Measurements from ENCODE around the gene DENND4B. TPM values are rescaled to one million over a fixed set of nuclear protein-coding genes. Genes with fewer than 3 reads are reported as not detected.

DENND4B gene
- total and polyA plus RNA-seq, 9 of the 15 experiments (the other 6 are each of a cell fraction or from before 2014, with no cell fraction given), result 9.5 to 80.5 (median 23.1) TPM

- no peak for FAIRE-seq
- Histone ChIP-seq H3K27me3 (ENCODE audit: control insufficient read depth in 2 of 2, insufficient read depth in 2 of 2, low read length in 2 of 2) (no peaks in the 10 kb centered on the region), H3K4me1 (replicated peaks in 1 of 2; ENCODE audit: control insufficient read depth in 2 of 2, insufficient read depth in 2 of 2, low read length in 2 of 2) (peaks cover 9 to 26% of the 10 kb centered on the region in 2 experiments), H3K9me3 (replicated peaks; ENCODE audit: control insufficient read depth, insufficient read depth, low read depth, low read length) (no peaks in the 10 kb centered on the region), H3K4me3 (no peak overlapping the region), H3K9me1 (ENCODE audit: control insufficient read depth, insufficient read depth, low read length) (no peaks in the 10 kb centered on the region), H3K4me2 (ENCODE audit: insufficient read depth, low read length) (no peak overlapping the region), H3K9ac (ENCODE audit: insufficient read depth in 1 of 2, low read depth in 2 of 2, low read length in 2 of 2) (no peak overlapping the region), H2AFZ (ENCODE audit: low read depth, low read length) (no peak overlapping the region), H3K27ac (ENCODE audit: extremely low read depth, low read depth, low read length) (no peak overlapping the region), H4K20me1 (replicated peaks; ENCODE audit: control insufficient read depth, insufficient read depth, low read length) (peaks cover 21% of the 10 kb centered on the region), H3K79me2 (ENCODE audit: control insufficient read depth, insufficient read depth, low read length) (peaks cover 96% of the 10 kb centered on the region), H3K36me3 (ENCODE audit: control insufficient read depth, insufficient read depth, low read length) (peaks cover 44% of the 10 kb centered on the region; the same call in 2 of the 3 replicates)
- CTCF ChIA-PET (ENCODE audit: low intra/inter-chr PET ratio), result interaction anchor here (0.7 kb wide), 1 partner anchor 267 kb away, joined by 3 read pairs; no protein-coding TSS in a partner anchor
- 94% methylated on average over 4 of the region's 4 CpGs for WGBS (ENCODE audit: insufficient coverage, low coverage, missing lambda C conversion rate)
- no peak for DNase-seq (ENCODE audit: extremely low read depth in 1 of 4, low spot score in 3 of 4)
- in situ Hi-C loops (cut with MboI), result no loop called here
- BruUV-seq (replicated peaks), result no TSS peak
- no peak for ATAC-seq
- TF ChIP-seq TCF7L2 (IDR thresholded peaks at IDR 0.05; ENCODE audit: low read depth, low read length), result no peak
- TF ChIP-seq SRSF7 (optimal IDR thresholded peaks at IDR 0.05; ENCODE audit: low read depth, low read length), result no peak
- TF ChIP-seq ZC3H11A (IDR thresholded peaks at IDR 0.05; ENCODE audit: low read depth, low read length), result no peak
- no peak for TF ChIP-seq ZNF239 (CRISPR knock-in tag; IDR thresholded peaks at IDR 0.05)
- POLR2A ChIA-PET, result interaction anchor here (0.7 to 0.8 kb wide), 2 partner anchors 16 to 31 kb away, joined by 3 to 4 read pairs; no protein-coding TSS in a partner anchor
- intact Hi-C loops (cut with micrococcal nuclease), result no loop called here
These were observed 30.2 kb downstream of the DENND4B start for GRCh38 chr1:153916297-153916696.

DNA sequence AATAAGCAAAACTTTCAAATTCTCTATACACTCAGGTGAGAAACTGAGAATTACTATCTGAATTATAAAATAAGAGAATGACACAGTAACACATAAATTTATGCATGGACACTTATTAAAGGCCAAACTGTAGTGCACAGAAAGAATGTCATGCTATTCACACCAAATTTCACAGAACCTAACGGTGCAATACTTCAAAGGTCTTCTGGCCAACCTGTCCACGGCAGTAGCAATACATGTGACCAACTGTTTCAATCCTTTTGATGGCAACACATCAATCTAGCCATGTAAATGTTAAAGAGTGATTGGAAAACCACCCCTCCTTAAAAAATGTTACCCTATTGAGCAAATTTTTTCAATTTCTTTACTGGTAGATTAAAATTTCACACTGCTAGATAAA, 34.2 kb downstream of the DENND4B start:
- Histone ChIP-seq H3K27me3 (ENCODE audit: control insufficient read depth in 2 of 2, insufficient read depth in 2 of 2, low read length in 2 of 2) (no peaks in the 10 kb centered on the region), H2AFZ (ENCODE audit: low read depth, low read length) (no peak overlapping the region), H3K9ac (ENCODE audit: insufficient read depth in 1 of 2, low read depth in 2 of 2, low read length in 2 of 2) (no peak overlapping the region), H3K36me3 (ENCODE audit: control insufficient read depth, insufficient read depth, low read length) (peaks cover 31% of the 10 kb centered on the region), H3K9me1 (ENCODE audit: control insufficient read depth, insufficient read depth, low read length) (no peaks in the 10 kb centered on the region), H3K79me2 (ENCODE audit: control insufficient read depth, insufficient read depth, low read length) (peaks cover 92% of the 10 kb centered on the region), H3K9me3 (replicated peaks; ENCODE audit: control insufficient read depth, insufficient read depth, low read depth, low read length) (no peaks in the 10 kb centered on the region), H3K4me2 (ENCODE audit: insufficient read depth, low read length) (no peak overlapping the region), H3K4me3 (no peak overlapping the region), H3K4me1 (replicated peaks in 1 of 2; ENCODE audit: control insufficient read depth in 2 of 2, insufficient read depth in 2 of 2, low read length in 2 of 2) (no peaks in the 10 kb centered on the region), H4K20me1 (replicated peaks; ENCODE audit: control insufficient read depth, insufficient read depth, low read length) (no peaks in the 10 kb centered on the region), H3K27ac (ENCODE audit: extremely low read depth, low read depth, low read length) (no peak overlapping the region)
- no peak for FAIRE-seq
- no peak for DNase-seq (ENCODE audit: extremely low read depth in 1 of 4, low spot score in 3 of 4)
- in situ Hi-C loops (cut with MboI) (no loop called here), intact Hi-C loops (cut with micrococcal nuclease) (no loop called here)
- POLR2A ChIA-PET, result interaction anchor here (2.3 kb wide), 1 partner anchor 9 kb away, joined by 12 read pairs; the partner anchor contains the start of gene GATAD2B
- no peak for TF ChIP-seq RHOXF2B (CRISPR knock-in tag; conservative IDR thresholded peaks at IDR 0.05)
- TF ChIP-seq NCOA4 (IDR thresholded peaks at IDR 0.05; ENCODE audit: partially characterized antibody), result no peak
- TF ChIP-seq CSDE1 (IDR thresholded peaks at IDR 0.05), result no peak
- no peak for TF ChIP-seq RBM39 (optimal IDR thresholded peaks at IDR 0.05; ENCODE audit: low read depth, low read length)
- TF ChIP-seq MED1 (CRISPR knock-in tag; IDR thresholded peaks at IDR 0.05; ENCODE audit: borderline replicate concordance), result no peak
- no peak for TF ChIP-seq BACH1 (tag; IDR thresholded peaks at IDR 0.05)
- TF ChIP-seq FOXA3 (CRISPR knock-in tag; conservative IDR thresholded peaks at IDR 0.05 in 1 of 2, IDR thresholded peaks at IDR 0.05 in 1 of 2), result no peak
- TF ChIP-seq, protein P1, sequence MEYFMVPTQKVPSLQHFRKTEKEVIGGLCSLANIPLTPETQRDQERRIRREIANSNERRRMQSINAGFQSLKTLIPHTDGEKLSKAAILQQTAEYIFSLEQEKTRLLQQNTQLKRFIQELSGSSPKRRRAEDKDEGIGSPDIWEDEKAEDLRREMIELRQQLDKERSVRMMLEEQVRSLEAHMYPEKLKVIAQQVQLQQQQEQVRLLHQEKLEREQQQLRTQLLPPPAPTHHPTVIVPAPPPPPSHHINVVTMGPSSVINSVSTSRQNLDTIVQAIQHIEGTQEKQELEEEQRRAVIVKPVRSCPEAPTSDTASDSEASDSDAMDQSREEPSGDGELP (CRISPR knock-in tag; IDR thresholded peaks at IDR 0.05; ENCODE audit: borderline replicate concordance), result no peak
- TF ChIP-seq SRSF9 (IDR thresholded peaks at IDR 0.05; ENCODE audit: borderline replicate concordance, low read depth, low read length), result no peak
- no peak for TF ChIP-seq ZNF830 (CRISPR knock-in tag; IDR thresholded peaks at IDR 0.05)
- no peak for TF ChIP-seq ARHGAP35 (IDR thresholded peaks at IDR 0.05; ENCODE audit: partially characterized antibody)
- CTCF ChIA-PET (ENCODE audit: low intra/inter-chr PET ratio), result no interaction called here
- WGBS (ENCODE audit: insufficient coverage, low coverage, missing lambda C conversion rate), result 74% methylated on average over 2 of the region's 2 CpGs
- no TSS peak for BruUV-seq (replicated peaks)
- ATAC-seq, result no peak

All from K562 (cell line).